Measurements from ENCODE around the gene PAPPA2. TPM values are rescaled to one million over a fixed set of nuclear protein-coding genes. Genes with fewer than 3 reads are reported as not detected.

The PAPPA2 gene
- total and polyA plus RNA-seq, 9 of the 15 experiments (the other 6 are each of a cell fraction or from before 2014, with no cell fraction given): 0.01 to 0.15 (median 0.05) TPM; not detected in 2

GRCh38 chr1:176879784-176880620 lies 417.0 kb downstream of the PAPPA2 start (continued):
- TF ChIP-seq ZNF398 (CRISPR knock-in tag; IDR thresholded peaks at IDR 0.05) (no peak), TRIM24 (IDR thresholded peaks at IDR 0.05) (peak; percentile 86 to 92), E2F5 (CRISPR knock-in tag; IDR thresholded peaks at IDR 0.05) (no peak), ZFP36 (IDR thresholded peaks at IDR 0.05; ENCODE audit: low read depth, low read length, partially characterized antibody) (peak; percentile 4), AFF1 (IDR thresholded peaks at IDR 0.05; ENCODE audit: low read depth in 1 of 2, partially characterized antibody in 2 of 2) (no peak), ZNF274 (IDR thresholded peaks at IDR 0.05; ENCODE audit: borderline replicate concordance, low read depth, low read length) (0 out of 2 replicates have a peak, but pooled peaks have one; percentile 32), E2F3 (CRISPR knock-in tag; IDR thresholded peaks at IDR 0.05) (no peak), E2F1 (CRISPR knock-in tag; IDR thresholded peaks at IDR 0.05) (no peak), CREB1 (IDR thresholded peaks at IDR 0.05) (peak; percentile 61), CREB1 (CRISPR knock-in tag; IDR thresholded peaks at IDR 0.05) (no peak), TCF7 (IDR thresholded peaks at IDR 0.05; ENCODE audit: borderline replicate concordance) (no peak), STAT6 (CRISPR knock-in tag; IDR thresholded peaks at IDR 0.05) (no peak), MTA2 (IDR thresholded peaks at IDR 0.05; ENCODE audit: low read depth) (peak; percentile 95), ZNF253 (CRISPR knock-in tag; conservative IDR thresholded peaks at IDR 0.05) (no peak), KHSRP (IDR thresholded peaks at IDR 0.05) (no peak; the same call in 1 of the 2 replicates)
